PC-9 (cell line): ENCODE results near the gene ALPK1.

Source experiments
- EZH2 ChIP-seq: fragments of 200-600 bp; sonication (generic); IDR thresholded peaks from 2 replicates; pipeline ENCODE4 v1.8.0; 2017; ENCODE audit warnings: antibody characterized with exemption, low read depth
- TF ChIP-seq, protein P1 (sequence below): fragments of 200-600 bp; sonication (generic); conservative IDR thresholded peaks from 2 replicates; pipeline ENCODE4 v1.6.1; 2017; ENCODE audit warnings: mixed run types, antibody characterized with exemption, mild to moderate bottlenecking, moderate library complexity

DNA sequence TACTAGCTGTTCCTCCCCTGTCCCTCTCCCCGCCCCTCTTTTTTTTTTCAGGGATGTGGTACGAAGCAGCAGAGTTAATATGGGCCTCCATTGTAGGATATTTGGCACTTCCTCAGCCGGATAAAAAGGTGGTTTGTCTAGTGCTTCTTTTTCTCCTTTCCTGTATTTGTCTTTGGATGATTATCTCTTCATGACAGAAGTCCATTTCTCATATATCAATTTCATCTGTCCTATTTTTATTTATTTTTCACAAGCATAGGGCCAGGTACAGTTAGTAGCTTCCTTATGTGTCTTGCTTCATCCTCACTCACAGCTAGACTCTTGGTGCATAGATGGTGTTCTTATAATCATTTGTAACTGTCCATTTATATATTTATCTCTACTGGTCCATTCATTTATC, 129.2 kb downstream of the ALPK1 start:
- TF ChIP-seq, protein P1, sequence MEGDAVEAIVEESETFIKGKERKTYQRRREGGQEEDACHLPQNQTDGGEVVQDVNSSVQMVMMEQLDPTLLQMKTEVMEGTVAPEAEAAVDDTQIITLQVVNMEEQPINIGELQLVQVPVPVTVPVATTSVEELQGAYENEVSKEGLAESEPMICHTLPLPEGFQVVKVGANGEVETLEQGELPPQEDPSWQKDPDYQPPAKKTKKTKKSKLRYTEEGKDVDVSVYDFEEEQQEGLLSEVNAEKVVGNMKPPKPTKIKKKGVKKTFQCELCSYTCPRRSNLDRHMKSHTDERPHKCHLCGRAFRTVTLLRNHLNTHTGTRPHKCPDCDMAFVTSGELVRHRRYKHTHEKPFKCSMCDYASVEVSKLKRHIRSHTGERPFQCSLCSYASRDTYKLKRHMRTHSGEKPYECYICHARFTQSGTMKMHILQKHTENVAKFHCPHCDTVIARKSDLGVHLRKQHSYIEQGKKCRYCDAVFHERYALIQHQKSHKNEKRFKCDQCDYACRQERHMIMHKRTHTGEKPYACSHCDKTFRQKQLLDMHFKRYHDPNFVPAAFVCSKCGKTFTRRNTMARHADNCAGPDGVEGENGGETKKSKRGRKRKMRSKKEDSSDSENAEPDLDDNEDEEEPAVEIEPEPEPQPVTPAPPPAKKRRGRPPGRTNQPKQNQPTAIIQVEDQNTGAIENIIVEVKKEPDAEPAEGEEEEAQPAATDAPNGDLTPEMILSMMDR = no peak
- TF ChIP-seq EZH2 = no peak
